Left ventricle myocardium superior (tissue), 1 donor: ENCODE measurements around the gene KSR2. TPM values are rescaled to one million over a fixed set of nuclear protein-coding genes. Genes with fewer than 3 reads are reported as not detected.

ENCODE experiments used
- ATAC-seq: fragments of 200-7000 bp; cut with Tn5 transposase; one replicate; pipeline ENCODE4 v1.9.1; 2020; ENCODE audit warnings: mild to moderate bottlenecking, moderate library complexity
- DNase-seq: peaks from one replicate; pipeline ENCODE4 v3.0.0-alpha.2; 2020
- intact Hi-C: fragments of 100-400 bp; cut with micrococcal nuclease; formaldehyde crosslinking; loops from one replicate; pipeline ENCODE4 v1.11.0; 2022
- total RNA-seq: library from RNA; stranded (reverse); fragmentation: NEBNext Ultra II Directional; extraction: Animal tissue kit (Norgen Biotek cat#: 25700); gene quantifications from one replicate; pipeline ENCODE4 v1.2.1, GENCODE V29; 2021
- donor health status: DM: no; HTN: yes; CAD: no; lungs with severe emphysema.

Gene KSR2
- total RNA-seq, 1 donor from 2014 or later, result not detected

DNA sequence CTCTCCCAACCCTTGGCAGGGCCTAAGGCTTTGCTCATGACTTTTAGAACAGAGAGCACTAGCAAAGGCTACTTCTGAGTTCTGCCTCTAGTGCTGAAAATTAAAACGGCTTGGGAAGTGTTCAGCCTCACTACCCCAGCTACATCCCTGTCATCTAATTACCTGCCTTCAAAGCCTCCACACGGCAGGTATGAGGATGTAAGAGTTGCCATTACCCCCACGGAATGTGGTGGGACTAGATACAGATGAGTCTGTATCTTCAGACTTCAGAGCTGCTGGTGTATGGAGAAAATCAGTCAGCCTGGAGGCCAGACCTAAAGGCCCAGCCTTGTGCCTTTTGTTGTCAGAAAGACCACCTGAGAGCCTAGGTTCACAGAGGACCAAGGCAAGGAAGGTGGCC is 392.7 kb downstream of the KSR2 start:
- DNase-seq (no peak), ATAC-seq (no peak)
- intact Hi-C loops, result no loop called here

DNA sequence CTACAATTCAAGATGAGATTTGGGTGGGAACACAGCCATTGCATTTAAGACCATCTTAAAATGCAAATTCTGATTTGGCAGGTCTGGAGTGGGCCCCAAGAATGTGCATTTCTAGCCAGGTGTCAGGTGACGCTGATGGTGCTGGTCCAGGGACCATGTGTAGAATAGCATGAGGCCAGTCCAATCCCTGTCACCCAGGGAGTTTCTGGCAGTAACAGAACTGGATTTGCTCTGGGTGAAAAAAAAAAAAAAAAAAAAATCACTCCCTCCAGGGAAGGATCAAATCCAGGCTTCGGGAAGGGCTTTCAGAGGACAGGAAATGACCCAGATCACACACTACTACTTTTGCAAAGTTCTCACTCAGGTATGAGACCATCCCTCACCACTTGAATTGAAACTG is 394.1 kb downstream of the KSR2 start:
- ATAC-seq, result no peak
- DNase-seq, result no peak
- intact Hi-C loops, result no loop called here

DNA sequence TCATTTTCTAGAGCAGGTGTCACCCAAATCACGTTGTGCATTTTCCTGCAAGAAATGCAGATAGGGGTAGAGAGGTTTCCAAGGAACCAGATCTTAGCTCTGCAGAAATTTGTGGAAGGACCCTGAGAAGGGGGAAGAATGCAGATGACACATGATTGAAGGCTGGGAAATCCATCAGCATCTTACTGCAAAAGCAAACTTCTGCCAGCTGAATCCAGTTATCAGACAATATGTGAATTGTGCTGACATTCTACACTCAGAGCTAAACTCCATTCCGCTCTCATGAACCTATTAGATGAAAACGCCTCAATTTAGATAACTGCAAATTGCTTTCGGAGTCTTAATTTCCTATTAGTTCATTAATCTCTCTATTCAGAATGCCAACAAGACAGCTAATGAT is 396.0 kb downstream of the KSR2 start:
- ATAC-seq (no peak), DNase-seq (no peak)
- intact Hi-C loops, result no loop called here

DNA sequence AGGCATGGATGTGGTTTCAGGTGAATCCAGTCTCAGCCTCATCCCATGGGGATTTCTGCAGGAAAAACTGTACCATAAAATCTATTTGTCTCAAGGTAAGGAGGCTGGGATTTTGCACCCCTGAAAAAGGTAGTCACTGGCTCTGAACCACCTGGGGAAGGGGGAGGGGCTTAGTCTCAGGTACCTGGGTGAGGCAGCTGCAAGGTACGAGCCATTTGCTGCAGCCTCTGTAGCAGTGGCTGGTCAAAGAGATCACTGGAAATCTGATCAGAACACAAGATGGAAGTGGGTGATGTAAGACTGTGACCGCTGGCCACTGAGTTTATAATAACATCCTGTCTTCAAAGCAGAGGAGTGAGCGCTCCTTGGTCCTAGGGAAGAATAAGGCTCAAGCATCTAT is 397.5 kb downstream of the KSR2 start:
- intact Hi-C loops, result no loop called here
- no peak for DNase-seq
- no peak for ATAC-seq

DNA sequence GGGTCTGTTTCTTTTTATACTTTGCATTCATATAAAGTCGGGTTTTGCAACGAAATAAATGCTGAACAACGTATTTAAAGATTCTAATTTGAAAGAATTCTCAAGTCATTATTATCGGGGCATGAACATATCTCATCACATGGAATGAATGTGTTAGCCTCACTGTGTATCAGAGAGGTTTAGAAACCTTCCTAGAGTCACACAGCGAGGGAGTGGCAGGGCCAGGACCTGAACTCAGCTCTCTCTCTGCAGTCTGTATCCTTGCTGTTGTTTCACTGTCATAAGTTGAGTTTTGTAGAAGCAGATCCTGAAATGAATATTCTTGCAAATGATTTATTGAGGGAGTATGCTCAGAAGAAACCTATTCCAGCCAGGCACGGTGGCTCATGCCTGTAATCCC is 398.2 kb downstream of the KSR2 start:
- ATAC-seq (no peak), DNase-seq (no peak)
- intact Hi-C loops, result no loop called here

DNA sequence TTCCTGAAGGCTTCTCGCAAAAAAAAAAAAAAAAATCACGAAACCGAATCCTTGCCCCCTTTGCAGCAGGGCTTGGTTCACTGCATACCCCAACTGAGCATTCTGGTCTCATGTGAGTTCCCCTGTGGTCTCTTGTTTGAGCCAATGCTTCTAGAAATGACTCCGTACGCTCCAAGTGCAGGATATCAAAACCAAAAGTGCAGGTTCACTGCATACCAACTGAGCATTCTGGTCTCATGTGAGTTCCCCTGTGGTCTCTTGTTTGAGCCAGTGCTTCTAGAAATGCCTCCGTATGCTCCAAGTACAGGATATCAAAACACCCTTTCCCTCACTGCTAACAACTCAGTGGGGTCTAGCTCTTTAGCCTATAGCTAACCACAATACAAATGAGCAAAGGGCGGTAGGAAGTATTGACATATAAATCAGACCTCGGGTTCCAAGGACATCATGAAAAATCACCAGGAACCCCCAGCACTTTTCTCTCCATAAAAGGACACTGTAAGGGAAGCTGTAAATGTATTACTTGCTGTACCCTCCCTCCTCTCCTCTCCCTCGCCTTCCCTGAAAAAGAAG is 401.1 kb downstream of the KSR2 start:
- intact Hi-C loops, result no loop called here
- ATAC-seq (no peak), DNase-seq (no peak)

DNA sequence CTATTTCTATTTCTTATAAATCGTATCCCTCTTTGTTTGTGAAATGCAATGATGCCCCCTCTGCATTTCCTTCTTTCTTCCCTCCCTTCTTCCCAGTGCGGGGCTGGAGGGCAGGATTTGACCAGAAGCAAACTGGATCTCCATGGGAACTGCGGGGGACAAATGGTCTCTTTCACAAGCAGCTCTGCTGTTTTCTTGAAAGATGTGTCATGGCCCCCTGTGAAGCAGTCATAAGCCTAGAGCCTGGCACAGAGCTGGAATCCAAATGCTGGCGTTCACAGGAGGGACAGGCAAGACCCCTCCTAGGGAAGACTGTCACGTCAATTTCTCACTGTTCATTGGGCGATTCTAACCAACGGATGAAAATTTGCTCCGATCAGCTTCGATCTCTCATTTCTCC is 403.9 kb downstream of the KSR2 start:
- no peak for ATAC-seq
- DNase-seq, result no peak
- intact Hi-C loops, result no loop called here

DNA sequence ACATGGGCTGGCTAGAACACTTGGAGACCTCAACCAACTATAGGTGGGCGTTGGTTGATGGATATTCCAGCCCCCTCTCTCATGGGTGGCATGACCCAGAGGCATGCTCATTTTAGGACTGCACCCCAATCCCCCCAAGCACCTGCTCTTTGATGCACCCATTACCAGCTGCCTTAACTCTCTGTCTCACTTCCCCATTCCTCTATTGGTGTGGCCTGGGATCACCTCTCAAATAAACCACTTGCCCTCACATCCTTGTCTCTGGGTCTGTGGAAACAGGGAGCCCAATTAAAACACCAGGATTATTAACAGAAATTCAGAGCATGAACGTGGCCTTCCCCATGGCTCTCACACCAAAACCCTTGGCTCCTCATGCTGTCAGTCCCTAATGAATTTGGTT is 405.1 kb downstream of the KSR2 start:
- intact Hi-C loops, result no loop called here
- ATAC-seq (no peak), DNase-seq (no peak)

DNA sequence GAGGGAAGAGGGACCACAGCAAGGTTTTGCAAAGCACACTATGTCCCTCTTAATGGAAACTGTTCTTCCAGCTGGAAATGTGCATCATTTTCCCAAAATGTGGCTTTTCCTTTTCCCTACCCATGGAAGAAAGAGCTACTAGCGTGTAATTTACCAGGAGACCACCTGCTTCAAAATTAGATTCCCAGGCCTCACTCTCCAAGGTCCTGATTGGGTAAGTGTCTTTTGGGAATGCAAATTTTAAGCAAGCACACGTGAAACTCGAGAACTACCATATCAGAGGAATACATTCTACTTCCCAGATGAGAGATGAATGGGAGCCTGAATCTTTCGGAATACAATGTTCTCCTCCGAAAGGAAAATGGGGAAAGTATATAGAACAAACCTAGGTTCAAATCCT is 405.8 kb downstream of the KSR2 start:
- DNase-seq, result no peak
- intact Hi-C loops, result no loop called here
- ATAC-seq, result no peak

DNA sequence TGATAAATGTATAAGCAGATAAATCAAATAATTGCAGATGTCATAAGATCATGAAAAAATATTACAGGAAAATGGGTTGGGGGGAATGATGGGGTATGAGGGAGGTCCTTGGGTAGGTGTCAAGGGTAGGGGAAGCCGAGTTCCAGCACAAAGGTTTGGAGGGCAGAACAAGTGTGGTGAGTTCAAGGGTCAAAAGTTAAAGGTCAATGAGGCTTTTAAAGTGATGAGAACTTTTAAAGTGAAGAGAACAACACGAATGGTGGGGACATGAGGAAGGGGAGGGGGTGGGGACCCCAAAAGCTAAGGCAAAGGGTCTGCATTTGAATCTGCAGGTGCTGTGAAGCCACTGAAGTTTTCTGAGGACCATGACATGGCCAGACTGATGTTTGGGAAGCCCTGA is 406.8 kb downstream of the KSR2 start:
- intact Hi-C loops, result no loop called here
- no peak for DNase-seq
- no peak for ATAC-seq

DNA sequence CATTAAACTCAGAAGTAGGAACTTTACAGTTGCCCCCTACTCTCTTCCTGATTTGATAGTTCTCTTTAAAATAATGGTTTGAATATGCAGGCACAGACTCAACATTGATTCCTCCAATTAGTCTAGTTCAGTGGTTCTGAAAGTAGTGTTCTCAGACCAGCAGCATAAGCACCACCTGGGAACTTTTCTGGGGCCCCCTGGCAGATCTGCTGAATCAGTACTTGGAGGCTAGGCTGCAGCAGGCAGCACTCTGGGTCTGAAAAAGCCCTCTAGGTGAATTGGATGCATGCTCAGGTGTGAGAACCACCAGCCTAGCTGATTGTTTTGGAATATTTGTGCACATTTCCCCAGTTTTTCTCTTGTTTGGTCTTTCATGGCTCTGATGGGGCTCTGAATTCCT is 408.8 kb downstream of the KSR2 start:
- no peak for DNase-seq
- intact Hi-C loops, result no loop called here
- no peak for ATAC-seq

DNA sequence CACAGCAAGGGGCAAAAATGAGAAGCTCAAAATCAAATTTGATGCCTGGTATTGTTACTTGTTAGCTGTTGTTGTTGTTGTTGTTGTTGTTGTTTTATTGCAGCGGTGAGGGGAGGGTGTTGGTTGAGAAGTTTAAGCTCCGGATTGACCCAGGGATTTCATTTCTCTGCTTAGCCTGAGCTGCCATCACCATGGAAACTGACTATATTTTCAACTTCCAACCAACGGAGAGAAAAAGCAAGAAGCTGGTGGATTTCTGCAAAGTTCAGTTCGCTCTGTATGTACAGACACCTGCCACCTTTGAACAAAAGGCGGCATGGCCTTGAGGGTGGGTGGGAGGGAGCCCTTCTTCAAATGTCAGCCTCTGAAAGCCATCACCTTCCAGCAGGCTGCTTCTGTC is 412.9 kb downstream of the KSR2 start:
- DNase-seq (no peak), ATAC-seq (no peak)
- intact Hi-C loops, result no loop called here

DNA sequence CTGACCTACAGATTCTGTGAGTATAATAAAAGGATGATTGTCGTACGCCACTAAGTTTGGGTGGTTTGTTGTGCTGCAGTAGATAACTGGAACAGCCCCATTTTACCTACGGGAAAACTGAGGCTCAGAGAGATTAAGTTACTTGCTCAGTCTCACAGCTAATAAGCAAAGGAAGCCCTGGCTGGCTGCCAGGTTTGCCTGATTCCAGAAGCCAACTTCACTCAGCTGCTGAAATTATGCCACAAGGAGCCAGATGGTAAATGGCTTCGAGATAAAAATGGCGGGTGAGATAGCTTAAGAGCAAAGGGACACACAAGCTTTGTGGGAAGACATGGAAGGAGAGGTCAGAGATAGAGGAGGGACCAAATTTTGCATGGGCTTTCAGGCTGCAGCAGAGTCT is 415.8 kb downstream of the KSR2 start:
- DNase-seq, result peak; percentile 32
- ATAC-seq, result no peak
- intact Hi-C loops, result no loop called here

DNA sequence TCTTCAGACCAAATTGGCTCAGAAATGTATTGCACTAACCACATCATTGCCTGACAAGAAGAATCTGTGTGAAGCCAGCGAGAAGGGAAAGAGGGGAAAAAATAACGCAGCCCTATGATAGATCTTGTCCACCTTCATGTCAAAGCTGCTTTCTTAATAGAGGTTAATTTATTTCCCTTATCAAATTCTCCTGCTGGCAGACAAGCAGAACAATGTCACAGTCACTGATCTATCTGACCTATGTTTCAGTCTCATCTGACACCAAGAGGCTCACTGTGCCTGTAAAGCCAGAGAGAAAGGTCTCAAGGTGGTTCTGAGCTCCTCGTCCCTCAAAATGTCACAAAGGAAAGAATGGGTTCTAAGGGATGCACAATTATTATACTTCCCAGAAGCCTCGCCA is 417.1 kb downstream of the KSR2 start:
- ATAC-seq (no peak), DNase-seq (no peak)
- intact Hi-C loops, result no loop called here

DNA sequence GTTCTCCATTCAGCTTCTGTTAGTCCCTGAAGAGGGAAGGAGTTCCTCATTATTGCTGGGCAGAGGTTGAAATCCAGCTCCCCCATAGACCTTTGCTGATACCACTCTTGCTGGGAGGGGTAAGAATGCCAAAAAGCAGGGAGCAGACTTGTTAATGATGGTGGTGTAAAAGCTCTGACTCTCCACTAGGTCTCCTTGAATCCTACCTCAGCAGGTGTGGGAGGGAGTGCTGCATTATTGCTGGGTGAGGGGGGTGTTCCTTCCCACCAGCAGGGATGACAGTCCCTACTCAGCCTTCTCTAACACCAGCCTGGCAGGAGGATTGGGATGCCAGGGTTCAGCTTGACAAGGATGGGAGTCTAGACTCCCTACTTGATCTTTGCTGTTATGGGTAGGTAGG is 421.6 kb downstream of the KSR2 start:
- no peak for ATAC-seq
- intact Hi-C loops, result no loop called here
- DNase-seq, result no peak

DNA sequence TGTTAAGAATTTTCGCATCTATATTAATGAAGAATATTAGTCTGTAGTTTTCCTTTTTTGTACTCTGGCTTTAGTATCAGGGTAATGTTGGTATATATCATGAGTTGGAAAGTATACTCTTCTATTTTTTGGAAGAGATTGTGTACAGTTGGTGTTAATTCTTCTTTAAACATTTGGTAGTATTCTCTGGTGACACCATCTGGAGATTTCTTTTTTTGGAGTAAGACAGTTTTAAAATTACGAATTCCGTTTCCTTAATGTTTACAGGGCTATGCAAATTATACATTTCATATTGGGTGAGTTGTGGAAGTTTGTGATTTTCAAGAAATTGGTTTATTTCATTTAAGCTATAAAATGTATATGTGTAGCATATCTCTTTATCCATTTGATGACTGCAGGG is 423.6 kb downstream of the KSR2 start:
- intact Hi-C loops, result no loop called here
- ATAC-seq (no peak), DNase-seq (no peak)

DNA sequence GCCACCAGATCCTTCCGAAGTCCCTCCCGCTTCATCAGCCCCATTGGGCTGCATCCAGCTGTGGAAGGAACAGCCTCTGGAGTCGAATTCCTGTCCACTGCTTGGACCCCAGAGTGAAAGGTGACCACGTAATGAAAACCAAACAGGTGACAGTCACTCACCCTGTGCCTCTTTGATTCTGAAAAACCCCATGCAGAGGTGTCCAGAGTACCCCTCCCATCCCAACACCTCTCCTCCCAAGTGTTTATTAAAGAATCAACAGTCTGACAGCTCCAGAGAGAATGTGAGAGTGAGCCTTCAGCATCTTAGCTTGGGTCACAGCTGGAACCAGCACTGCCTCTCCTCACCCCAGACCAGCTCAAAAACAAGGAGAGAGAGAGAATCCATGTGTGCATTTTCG is 428.8 kb downstream of the KSR2 start:
- no peak for ATAC-seq
- intact Hi-C loops, result no loop called here

DNA sequence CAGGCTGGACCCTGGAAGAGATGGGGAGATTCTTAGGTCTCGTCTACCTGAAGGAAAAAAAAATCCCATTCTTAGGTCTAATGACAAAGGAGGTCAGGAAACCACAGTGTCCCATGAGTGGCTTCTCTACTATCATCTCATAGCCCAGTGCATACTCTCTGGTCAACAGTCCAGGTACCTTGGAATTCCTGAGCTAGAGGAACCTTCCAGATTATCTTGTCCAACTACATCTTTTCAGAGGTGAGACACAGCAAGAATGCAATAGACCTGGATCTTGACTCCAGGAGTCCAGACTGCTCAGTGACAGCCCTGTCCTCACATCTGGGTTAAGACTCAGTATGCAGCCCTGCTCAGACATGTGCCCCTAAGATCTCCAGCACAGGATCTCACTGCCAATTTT is 429.9 kb downstream of the KSR2 start:
- ATAC-seq (no peak), DNase-seq (no peak)
- intact Hi-C loops, result no loop called here

More for the DNA sequence above, 428.8 kb downstream of the KSR2 start:
- no peak for DNase-seq

DNA sequence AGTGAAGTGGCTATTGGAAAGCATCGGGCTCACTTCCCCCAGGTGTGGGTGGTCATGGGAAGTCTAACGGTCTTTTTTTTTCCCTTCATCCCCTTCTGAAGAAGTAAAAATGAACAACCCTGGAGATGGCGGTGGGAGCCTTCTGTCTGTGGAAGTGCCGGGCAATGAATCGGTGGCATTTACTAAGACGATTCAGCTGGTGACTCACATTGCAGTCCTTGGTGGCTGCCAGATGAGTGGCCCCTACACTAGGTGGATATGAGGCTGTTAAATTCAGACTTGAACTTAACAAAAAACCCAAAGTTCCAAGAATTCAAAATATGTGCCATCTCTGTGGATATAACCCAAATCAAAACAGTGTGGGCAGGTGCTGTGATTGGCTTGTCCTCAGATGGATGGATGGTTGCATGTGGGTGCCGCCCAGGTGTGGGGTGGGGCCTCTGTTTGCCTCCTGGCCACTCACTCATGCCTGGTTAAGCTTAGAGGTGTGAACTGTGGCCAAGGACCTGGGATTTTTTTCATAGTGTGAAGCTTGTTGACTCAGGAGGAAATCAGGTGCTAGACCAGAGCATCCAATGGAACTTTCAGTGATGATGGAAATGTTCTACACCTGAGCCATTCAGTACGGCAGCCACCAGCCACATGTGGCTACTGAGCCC is 430.6 kb downstream of the KSR2 start:
- ATAC-seq (no peak), DNase-seq (no peak)
- intact Hi-C loops, result no loop called here

DNA sequence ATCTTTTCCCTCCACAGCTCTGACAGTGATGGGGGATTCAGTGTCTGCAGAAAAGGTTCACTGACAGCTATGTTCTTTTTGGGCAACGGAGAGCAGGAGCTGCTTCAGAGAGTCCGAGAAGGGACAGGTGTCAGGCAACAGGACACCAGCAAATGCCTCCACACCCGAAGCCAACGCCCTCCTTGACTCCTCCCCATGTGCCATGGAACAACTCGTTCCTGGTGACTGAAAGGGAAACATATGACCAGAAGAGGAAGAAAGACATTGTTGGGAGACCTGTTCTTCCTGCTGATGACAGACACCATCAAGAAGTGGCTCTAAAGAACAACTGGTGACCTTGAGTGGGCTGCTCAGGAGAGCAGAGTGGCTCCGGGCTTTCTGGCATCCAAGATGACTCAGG is 435.1 kb downstream of the KSR2 start:
- intact Hi-C loops, result no loop called here
- ATAC-seq, result no peak
- no peak for DNase-seq

DNA sequence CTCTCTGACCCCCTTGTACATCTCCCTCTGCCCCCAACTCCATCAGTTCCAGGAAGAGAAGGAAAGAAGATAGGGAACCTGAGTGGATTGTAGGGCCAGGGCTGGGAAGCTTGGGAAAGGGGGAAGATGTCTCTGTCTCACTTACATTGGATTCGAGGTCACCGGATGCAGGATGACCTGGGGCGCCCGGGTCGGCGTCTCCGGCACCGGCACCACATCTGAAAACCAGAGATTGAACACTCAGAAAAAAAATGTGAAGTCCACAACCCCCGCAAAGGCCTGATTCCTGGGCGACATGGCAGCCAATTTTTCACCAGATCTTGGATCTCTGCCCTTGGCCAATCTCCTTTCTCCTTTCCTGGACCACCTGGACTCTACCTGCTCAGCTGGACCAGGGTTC is 438.0 kb downstream of the KSR2 start:
- ATAC-seq, result no peak
- no peak for DNase-seq
- intact Hi-C loops, result no loop called here

DNA sequence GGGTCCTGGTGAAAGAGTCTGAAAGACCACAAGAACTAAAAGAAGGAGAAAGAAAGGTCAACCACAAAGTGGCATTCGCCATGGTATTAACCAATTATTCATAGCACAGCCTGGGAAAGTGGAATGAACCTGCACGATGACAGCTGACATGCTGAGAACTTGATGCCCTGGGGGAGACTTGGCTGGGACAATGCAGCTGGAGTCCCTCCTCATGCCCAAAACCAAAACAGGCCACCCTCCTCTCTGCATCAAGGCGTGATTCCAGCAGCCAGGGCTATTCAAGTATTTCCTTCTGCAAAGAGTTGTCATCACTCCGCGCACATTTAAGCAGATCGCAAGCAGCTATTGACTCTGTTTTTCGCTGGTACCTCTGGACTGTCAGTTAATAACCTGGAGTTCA is 440.3 kb downstream of the KSR2 start:
- intact Hi-C loops, result no loop called here
- ATAC-seq (peak; percentile 89), DNase-seq (peak; percentile 47)
